H9 (cell line): ENCODE measurements around the gene ZNF488. TPM values are rescaled to one million over a fixed set of nuclear protein-coding genes. Genes with fewer than 3 reads are reported as not detected.
A peak's percentile ranks its signal among the peaks of the same experiment; 100 is the strongest.

ENCODE experiments used
- DNase-seq: peaks from one replicate; pipeline ENCODE4 v3.0.0-alpha.2; 2017
- H2AFZ ChIP-seq: one replicate; pipeline ENCODE4 v1.6.1; 2013; ENCODE audit warnings: mild to moderate bottlenecking, low read length, control low read depth, moderate library complexity
- H2AK5ac ChIP-seq: 2 replicates; pipeline ENCODE4 v1.6.1; 2013; ENCODE audit warnings: low read length, control low read depth, mixed read lengths; ENCODE audit not compliant: insufficient read length
- H2BK120ac ChIP-seq: one replicate; pipeline ENCODE4 v1.6.1; 2013; ENCODE audit warnings: low read depth, mild to moderate bottlenecking, low read length, control low read depth, inconsistent platforms; ENCODE audit not compliant: poor library complexity, severe bottlenecking
- H2BK12ac ChIP-seq: 2 replicates; pipeline ENCODE4 v1.6.1; 2013; ENCODE audit warnings: low read length, control low read depth, mixed read lengths, low read depth; ENCODE audit not compliant: insufficient read length
- H2BK15ac ChIP-seq: 2 replicates; pipeline ENCODE4 v1.6.1; 2013; ENCODE audit warnings: low read depth, low read length, control low read depth
- H2BK20ac ChIP-seq: one replicate; pipeline ENCODE4 v1.6.1; 2013; ENCODE audit warnings: low read depth, mild to moderate bottlenecking, low read length, control low read depth, inconsistent platforms; ENCODE audit not compliant: poor library complexity, severe bottlenecking
- H2BK5ac ChIP-seq: 2 replicates; pipeline ENCODE4 v1.6.1; 2013; ENCODE audit warnings: low read length, control low read depth, mixed read lengths; ENCODE audit not compliant: insufficient read length
- H3K14ac ChIP-seq: 2 replicates; pipeline ENCODE4 v1.6.1; 2013; ENCODE audit warnings: low read length, control low read depth; ENCODE audit not compliant: insufficient read depth
- H3K18ac ChIP-seq: 2 replicates; pipeline ENCODE4 v1.6.1; 2013; ENCODE audit warnings: low read depth, mild to moderate bottlenecking, mixed read lengths, low read length, control low read depth; ENCODE audit not compliant: insufficient read length
- H3K23ac ChIP-seq: 2 replicates; pipeline ENCODE4 v1.6.1; 2013; ENCODE audit warnings: low read length, control low read depth, mixed read lengths, low read depth; ENCODE audit not compliant: insufficient read length
- H3K23me2 ChIP-seq: 2 replicates; pipeline ENCODE4 v1.6.1; 2013; ENCODE audit warnings: low read depth, mild to moderate bottlenecking, mixed read lengths, low read length, control low read depth; ENCODE audit not compliant: insufficient read length, poor library complexity, severe bottlenecking
- H3K27ac ChIP-seq: 2 replicates; pipeline ENCODE4 v1.5.1; 2013; ENCODE audit warnings: low read length, control low read depth, mixed read lengths, low read depth; ENCODE audit not compliant: insufficient read length
- H3K27me3 ChIP-seq: 2 replicates; pipeline ENCODE4 v1.6.1; 2013; ENCODE audit warnings: low read length, control low read depth, inconsistent platforms; ENCODE audit not compliant: insufficient read depth
- H3K4ac ChIP-seq: 2 replicates; pipeline ENCODE4 v1.6.1; 2013; ENCODE audit warnings: low read depth, mild to moderate bottlenecking, control low read depth, inconsistent platforms, low read length, moderate library complexity
- H3K4me1 ChIP-seq: 2 replicates; pipeline ENCODE4 v1.6.1; 2013; ENCODE audit warnings: low read length, control low read depth, inconsistent platforms; ENCODE audit not compliant: insufficient read depth
- H3K4me2 ChIP-seq: 2 replicates; pipeline ENCODE4 v1.6.1; 2013; ENCODE audit warnings: low read length, control low read depth, mixed read lengths; ENCODE audit not compliant: insufficient read length, insufficient read depth
- H3K56ac ChIP-seq: 2 replicates; pipeline ENCODE4 v1.6.1; 2013; ENCODE audit warnings: low read depth, mild to moderate bottlenecking, mixed read lengths, low read length, control low read depth; ENCODE audit not compliant: insufficient read length
- H3K79me1 ChIP-seq: 2 replicates; pipeline ENCODE4 v1.6.1; 2013; ENCODE audit warnings: low read depth, mild to moderate bottlenecking, moderate library complexity, low read length, control low read depth, inconsistent platforms; ENCODE audit not compliant: insufficient read depth, poor library complexity, severe bottlenecking
- H3K79me2 ChIP-seq: 2 replicates; pipeline ENCODE4 v1.6.1; 2013; ENCODE audit warnings: low read length, control low read depth, inconsistent platforms; ENCODE audit not compliant: insufficient read depth
- H3K9ac ChIP-seq: 2 replicates; pipeline ENCODE4 v1.6.1; 2013; ENCODE audit warnings: low read length, control low read depth, mixed read lengths; ENCODE audit not compliant: insufficient read length; ENCODE audit errors: extremely low read depth
- H3K9me3 ChIP-seq: one replicate; pipeline ENCODE4 v1.6.1; 2013; ENCODE audit warnings: low read depth, low read length, inconsistent platforms; ENCODE audit not compliant: control insufficient read depth
- H3T11ph ChIP-seq: one replicate; pipeline ENCODE4 v1.6.1; 2013; ENCODE audit warnings: mild to moderate bottlenecking, low read length, control low read depth, inconsistent platforms
- H4K20me1 ChIP-seq: one replicate; pipeline ENCODE4 v1.6.1; 2013; ENCODE audit not compliant: control insufficient read depth, insufficient read length, insufficient read depth
- H4K5ac ChIP-seq: 2 replicates; pipeline ENCODE4 v1.6.1; 2013; ENCODE audit warnings: low read depth, mild to moderate bottlenecking, mixed read lengths, low read length, control low read depth; ENCODE audit not compliant: insufficient read length
- H4K8ac ChIP-seq: replicated peaks from 2 replicates; pipeline ENCODE4 v1.6.1; 2013; ENCODE audit warnings: low read length, control low read depth, mixed read lengths, low read depth; ENCODE audit not compliant: insufficient read length
- H4K91ac ChIP-seq: 2 replicates; pipeline ENCODE4 v1.6.1; 2013; ENCODE audit warnings: low read depth, mild to moderate bottlenecking, moderate library complexity, mixed read lengths, low read length, control low read depth; ENCODE audit not compliant: insufficient read length
- H3K27ac Mint-ChIP-seq, 3 experiments: 2 replicates in 2 of 3; 3 replicates in 1 of 3; pipeline ENCODE4 v1.8.0; 2020 to 2021; ENCODE audit warnings: mixed read lengths in 3 of 3, mild to moderate bottlenecking in 1 of 3, moderate library complexity in 1 of 3
- H3K27me3 Mint-ChIP-seq: 2 replicates; pipeline ENCODE4 v1.8.0; 2021; ENCODE audit warnings: low read depth, mild to moderate bottlenecking, moderate library complexity, mixed read lengths
- H3K36me3 Mint-ChIP-seq, 3 experiments: 2 replicates in 2 of 3; 3 replicates in 1 of 3; pipeline ENCODE4 v1.8.0; 2020 to 2021; ENCODE audit warnings: low read depth in 3 of 3, mixed read lengths in 3 of 3; ENCODE audit not compliant: insufficient read depth in 1 of 3
- H3K4me1 Mint-ChIP-seq, 2 experiments: 2 replicates each; pipeline ENCODE4 v1.8.0; 2020; ENCODE audit warnings: mixed read lengths in 2 of 2
- H3K4me3 Mint-ChIP-seq, 2 experiments: 2 replicates in 1 of 2; 3 replicates in 1 of 2; pipeline ENCODE4 v1.8.0; 2020 to 2021; ENCODE audit warnings: mild to moderate bottlenecking in 2 of 2, mixed read lengths in 2 of 2, moderate library complexity in 1 of 2
- H3K9me3 Mint-ChIP-seq, 2 experiments: 2 replicates in 1 of 2; 3 replicates in 1 of 2; pipeline ENCODE4 v1.8.0; 2020; ENCODE audit warnings: mild to moderate bottlenecking in 2 of 2, mixed read lengths in 2 of 2, moderate library complexity in 1 of 2
- WGBS: extraction: QIAGEN DNeasy Blood & Tissue Kit; methylation state at CpG from one replicate; pipeline ENCODE4 v1.1.7; 2013; ENCODE audit warnings: missing lambda C conversion rate, low lambda C conversion rate, mixed read lengths; ENCODE audit not compliant: insufficient read length; ENCODE audit errors: extremely low coverage; 5-methylcytosine and 5-hydroxymethylcytosine counted together
- total RNA-seq: library from RNA; stranded (reverse); gene quantifications from 2 replicates; pipeline ENCODE4 v1.2.1, GENCODE V29; 2021
- TF ChIP-seq, protein P1 (sequence below): fragments of 200-600 bp; sonication (generic); conservative IDR thresholded peaks from 3 replicates; pipeline ENCODE4 v1.8.0; 2021; ENCODE audit warnings: antibody characterized with exemption, mild to moderate bottlenecking

ZNF488 gene
- total RNA-seq, 1 experiment from 2014 or later: 2.9 TPM

DNA sequence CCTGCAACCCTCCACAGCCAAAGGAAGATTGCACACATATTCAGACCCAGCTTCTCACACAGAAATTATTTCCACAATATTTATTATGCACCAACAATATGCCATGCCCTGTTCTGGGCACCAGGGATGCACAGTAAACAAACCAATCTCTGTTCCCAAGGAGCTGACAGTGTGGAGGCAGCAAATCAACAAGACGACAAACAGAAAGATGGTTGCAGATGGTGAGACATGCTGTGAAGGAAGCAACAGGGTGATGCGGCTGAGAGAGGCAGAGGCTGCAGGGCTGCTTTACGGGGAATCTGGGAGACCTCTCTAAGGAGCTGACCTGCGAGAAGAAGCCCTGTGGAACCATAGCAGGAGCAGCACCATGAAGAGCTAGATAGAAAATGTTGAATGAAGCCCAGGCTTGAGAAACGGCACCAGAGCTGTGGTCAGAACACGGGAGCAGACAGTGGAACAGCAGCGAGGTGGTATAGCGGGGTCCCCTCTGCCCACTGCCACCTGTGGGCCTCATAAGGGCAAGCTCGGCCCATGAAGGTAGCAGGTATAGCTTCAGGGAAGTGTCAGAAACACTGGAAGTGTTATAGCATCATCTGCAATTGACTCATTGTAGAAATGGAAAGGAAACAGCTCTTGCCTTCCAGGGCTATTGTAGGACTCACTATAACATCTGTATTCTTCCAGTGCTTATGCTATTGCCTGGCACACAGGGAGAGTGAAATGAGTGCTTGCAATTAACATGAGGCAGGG is 18.5 kb downstream of the ZNF488 start:
- no peaks in the 10 kb centered on the region for H3K4me1 ChIP-seq
- no peak overlapping the region for H3K4me2 ChIP-seq
- no CpG with 5 or more reads among the region's 9 CpGs for WGBS
- no peak for DNase-seq
- no peaks in the 10 kb centered on the region for H3K79me1 ChIP-seq
- H3K23ac ChIP-seq: no peak overlapping the region
- H2BK5ac ChIP-seq: no peak overlapping the region
- H3K9ac ChIP-seq: no peak overlapping the region
- Mint-ChIP-seq H3K9me3 (no peaks in the 10 kb centered on the region; a peak in 1 of 5 replicates), H3K4me3 (no peak overlapping the region), H3K27ac (peak overlapping the region in 1 of 3 experiments; percentile 81; a peak in 1 of 7 replicates), H3K4me1 (peaks cover 17 to 22% of the 10 kb centered on the region in 2 experiments), H3K36me3 (no peaks in the 10 kb centered on the region), H3K27me3 (no peaks in the 10 kb centered on the region)
- no peak overlapping the region for H3K56ac ChIP-seq
- no peaks in the 10 kb centered on the region for H4K20me1 ChIP-seq
- H2AFZ ChIP-seq: no peak overlapping the region
- no peak overlapping the region for H4K91ac ChIP-seq
- no peak overlapping the region for H2BK15ac ChIP-seq
- no peak overlapping the region for H2BK120ac ChIP-seq
- no peak overlapping the region for H3K4ac ChIP-seq
- no peaks in the 10 kb centered on the region for H3K23me2 ChIP-seq
- H3K9me3 ChIP-seq: no peaks in the 10 kb centered on the region
- no peak overlapping the region for H4K8ac ChIP-seq
- no peaks in the 10 kb centered on the region for H3K79me2 ChIP-seq
- H2BK12ac ChIP-seq: no peak overlapping the region
- no peak overlapping the region for H3K18ac ChIP-seq
- no peak overlapping the region for H2AK5ac ChIP-seq
- H2BK20ac ChIP-seq: no peak overlapping the region
- no peaks in the 10 kb centered on the region for H3K27me3 ChIP-seq
- no peak overlapping the region for H3T11ph ChIP-seq
- H3K14ac ChIP-seq: no peak overlapping the region
- TF ChIP-seq, protein P1, sequence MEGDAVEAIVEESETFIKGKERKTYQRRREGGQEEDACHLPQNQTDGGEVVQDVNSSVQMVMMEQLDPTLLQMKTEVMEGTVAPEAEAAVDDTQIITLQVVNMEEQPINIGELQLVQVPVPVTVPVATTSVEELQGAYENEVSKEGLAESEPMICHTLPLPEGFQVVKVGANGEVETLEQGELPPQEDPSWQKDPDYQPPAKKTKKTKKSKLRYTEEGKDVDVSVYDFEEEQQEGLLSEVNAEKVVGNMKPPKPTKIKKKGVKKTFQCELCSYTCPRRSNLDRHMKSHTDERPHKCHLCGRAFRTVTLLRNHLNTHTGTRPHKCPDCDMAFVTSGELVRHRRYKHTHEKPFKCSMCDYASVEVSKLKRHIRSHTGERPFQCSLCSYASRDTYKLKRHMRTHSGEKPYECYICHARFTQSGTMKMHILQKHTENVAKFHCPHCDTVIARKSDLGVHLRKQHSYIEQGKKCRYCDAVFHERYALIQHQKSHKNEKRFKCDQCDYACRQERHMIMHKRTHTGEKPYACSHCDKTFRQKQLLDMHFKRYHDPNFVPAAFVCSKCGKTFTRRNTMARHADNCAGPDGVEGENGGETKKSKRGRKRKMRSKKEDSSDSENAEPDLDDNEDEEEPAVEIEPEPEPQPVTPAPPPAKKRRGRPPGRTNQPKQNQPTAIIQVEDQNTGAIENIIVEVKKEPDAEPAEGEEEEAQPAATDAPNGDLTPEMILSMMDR: no peak
- H4K5ac ChIP-seq: no peak overlapping the region
- no peak overlapping the region for H3K27ac ChIP-seq
